Ammon's horn (tissue), 1 donor: Measurements from ENCODE around the gene GNAQ.

Source experiments
- DNase-seq: peaks from one replicate; pipeline ENCODE4 v3.0.0-alpha.2; 2016; ENCODE audit warnings: low spot score

Gene GNAQ

DNA sequence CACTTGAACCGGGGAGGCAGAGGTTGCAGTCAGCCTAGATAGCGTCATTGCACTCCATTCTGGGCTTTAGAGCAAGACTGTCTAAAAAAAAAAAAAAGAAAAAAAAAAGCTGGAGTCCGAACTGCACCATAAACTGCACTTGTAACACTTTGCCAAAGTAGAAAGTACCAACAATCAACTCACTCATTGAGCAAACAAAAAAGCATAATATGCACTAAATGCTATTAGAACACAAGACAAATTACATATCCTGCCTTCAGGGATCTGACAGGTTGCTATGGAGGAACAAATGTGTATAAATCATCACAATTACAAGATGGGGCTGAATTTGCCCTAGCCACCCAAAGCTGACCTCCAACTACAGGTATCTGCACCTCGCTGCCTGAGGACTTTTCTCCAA lies 27.9 kb downstream of the GNAQ start:
- no peak for DNase-seq

DNA sequence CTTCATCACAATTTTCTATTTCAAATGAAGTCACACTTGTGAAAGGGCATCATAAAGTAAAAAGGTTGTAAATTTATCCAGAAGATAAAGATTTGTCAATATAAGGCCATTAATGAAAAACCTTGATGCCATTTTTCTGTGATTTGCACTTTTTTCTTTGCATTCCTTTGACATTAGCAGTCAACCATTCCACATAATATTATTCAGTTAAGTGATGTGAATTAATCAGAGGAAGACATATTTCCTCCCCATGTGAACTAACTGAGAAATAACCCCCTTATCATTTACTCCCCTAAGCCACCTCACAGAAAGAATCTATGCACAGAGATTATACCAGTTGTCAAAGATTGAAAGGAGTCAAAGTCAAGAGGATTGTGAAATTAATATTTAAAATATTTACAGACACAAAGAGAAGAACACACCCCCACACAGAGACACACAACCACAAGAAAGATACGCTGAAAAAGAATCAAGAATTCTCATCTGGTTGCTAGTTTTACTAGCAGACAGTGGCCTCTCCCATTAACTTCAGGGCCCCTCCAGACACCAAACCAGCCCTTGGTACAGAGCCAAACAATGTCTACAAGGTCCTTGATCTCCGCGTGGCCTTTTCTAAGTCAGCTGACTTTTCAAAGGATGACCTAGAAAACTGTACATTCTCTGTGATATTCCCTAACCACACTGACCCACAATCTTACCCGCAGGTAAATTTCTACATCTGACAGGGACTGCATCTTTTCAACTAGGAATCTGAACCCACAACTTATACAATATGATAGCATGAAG lies 29.5 kb downstream of the GNAQ start:
- no peak for DNase-seq

DNA sequence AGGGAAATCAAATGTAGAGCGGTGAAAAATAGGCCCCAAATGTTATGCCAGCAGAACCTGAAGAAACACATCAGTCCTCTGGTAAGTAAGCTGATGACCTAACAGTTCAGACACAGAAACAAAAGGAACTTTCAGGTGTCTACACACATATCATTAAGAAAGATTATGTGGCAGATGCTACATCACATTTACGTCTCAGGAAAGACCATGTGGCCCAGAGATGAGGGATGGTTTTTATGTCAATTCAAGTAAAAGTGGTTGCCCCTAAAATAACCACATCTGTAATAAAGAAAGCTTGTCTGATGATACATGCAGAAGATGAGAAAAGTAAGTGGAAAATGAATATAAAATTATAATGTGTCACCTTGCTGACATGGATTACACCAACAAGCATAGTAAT lies 31.4 kb downstream of the GNAQ start:
- no peak for DNase-seq

DNA sequence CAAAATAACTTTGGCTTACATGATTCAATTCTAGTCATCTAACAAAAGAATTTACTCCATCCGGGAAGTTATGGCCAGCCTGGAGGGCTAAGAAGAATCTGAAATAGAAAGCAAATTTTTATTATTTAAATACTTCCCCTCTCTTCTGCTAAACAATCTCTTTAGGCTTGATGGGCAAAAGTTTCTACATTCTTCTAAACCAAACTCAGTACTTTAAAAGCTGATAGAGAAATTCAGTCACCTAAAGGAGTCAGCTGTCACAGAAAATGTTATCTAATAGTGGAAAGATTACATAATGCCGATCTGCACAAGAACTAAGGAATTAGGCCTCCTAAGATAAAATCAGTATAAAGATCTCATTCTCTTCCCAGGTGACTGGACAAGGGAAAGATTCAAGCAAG lies 32.4 kb downstream of the GNAQ start:
- DNase-seq, result no peak

DNA sequence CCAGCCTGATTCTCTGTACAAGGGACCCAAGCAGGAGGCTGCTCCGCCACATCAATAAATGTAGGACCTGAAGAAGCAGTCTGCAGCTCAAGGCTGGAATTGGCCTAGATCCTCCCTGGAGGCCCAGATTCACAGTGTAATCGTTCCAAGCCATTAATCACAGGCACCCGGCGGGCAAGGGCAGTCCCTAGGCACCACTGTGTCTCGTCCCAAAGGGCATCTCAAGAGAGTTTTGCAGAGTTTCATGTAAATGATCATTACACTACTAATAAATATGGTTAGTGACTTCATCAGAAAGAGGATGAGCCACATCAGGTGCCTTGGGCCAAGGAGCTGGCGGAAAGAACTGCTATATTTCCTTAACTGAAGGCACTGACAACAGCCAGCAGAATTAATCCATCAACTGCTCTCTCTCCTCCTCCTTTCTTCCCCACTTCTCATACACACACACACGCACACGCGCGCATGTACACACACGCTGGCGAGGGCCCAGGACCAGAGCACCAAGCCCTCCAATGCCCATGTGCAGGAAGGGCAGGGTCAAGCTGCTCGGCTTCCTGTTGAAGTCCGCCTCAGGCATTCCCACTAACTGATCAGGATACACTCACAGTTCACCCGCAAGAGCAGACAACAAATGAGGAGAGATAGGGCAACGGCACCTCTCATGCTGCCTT lies 33.9 kb downstream of the GNAQ start:
- no peak for DNase-seq

DNA sequence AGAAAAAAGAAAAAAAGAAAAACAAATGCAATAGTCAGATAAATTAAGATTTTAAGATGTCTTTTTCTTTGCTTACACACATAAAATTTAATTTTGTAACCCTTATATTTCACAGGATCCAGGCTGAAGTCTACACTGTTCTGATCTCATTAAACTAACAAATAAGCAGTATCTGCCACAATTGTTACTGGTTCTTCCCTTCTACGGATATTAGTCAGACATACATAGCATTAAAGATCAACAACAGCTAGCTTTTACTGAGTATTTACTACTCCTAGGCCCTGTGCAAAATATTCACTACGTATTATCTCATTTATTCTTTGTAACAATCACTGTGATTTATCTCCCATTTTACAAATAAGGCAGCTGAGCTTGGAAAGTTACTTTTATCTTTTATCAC lies 34.9 kb downstream of the GNAQ start:
- no peak for DNase-seq

DNA sequence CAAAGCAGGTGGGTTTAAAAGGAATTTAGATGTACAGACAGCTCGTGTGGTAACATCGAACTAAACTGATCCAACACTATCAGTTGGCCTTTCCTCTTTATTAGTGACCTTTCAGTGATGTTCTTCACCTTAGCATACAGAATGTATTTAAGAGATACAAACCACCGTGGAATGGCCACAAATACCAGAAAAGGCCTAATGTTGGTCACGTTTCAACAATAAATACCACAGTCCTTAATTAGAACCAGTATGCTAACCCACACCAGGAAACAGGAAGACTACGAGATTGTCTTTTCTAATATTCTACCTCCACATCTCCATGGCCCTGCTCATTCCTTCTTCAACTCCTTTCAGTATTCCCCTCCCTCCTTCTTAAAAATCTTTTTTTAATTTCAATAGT lies 40.4 kb downstream of the GNAQ start:
- no peak for DNase-seq

DNA sequence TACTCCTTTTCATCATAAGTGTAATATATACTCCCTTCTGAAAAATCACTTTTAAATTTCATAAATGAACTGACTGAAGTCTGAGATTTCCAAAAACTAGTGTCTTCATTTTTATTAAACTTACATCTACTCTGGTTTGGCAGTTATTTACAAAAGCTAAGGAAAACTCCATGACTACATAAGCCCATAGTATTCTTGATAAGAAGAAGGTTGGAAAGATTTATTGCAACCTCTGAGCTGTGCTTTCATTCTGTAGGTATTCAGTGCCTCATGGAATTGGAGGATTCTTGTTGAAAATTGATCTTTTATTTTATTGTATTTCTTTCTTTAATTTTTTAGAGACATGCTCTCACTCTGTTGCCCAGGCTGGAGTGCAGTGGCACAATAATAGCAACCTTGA lies 41.7 kb downstream of the GNAQ start:
- no peak for DNase-seq

DNA sequence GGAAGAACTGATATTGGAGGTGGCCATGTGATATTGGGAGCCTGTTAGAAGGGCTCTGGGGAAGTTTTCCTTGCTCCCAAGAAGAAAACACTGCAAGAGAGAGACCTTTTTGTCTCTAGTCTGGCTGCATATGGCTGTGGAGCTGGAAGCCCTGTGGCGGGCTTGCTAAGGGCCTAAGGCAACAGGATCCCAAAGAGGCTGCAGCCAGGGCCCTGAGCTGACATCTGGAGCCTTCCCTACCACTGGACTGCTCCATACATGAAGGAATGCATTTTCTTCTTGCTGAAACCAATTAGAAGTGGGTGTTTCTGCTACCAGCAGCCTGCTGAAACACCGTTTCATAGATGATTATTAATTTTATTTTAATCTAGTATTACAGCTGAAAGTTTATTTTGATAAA lies 42.2 kb downstream of the GNAQ start:
- DNase-seq, result no peak

DNA sequence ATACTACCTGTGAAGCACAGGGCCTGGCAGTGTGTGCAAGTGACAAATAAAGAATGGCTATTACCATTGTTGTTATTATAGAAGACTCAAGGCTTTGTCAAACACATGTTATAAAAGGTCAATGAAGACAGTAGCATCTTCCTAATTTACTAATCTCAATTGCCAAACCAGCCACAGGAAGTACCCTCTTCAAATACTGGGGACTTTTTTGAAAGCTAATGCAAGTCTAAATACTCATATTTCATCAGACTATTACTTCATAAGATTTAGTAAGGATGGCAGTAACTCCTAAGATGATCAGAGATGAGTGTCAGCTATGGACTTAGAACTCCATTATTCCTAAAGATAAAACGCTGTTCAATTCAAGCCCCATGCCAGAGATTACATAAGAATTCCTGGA lies 43.0 kb downstream of the GNAQ start:
- DNase-seq, result no peak

DNA sequence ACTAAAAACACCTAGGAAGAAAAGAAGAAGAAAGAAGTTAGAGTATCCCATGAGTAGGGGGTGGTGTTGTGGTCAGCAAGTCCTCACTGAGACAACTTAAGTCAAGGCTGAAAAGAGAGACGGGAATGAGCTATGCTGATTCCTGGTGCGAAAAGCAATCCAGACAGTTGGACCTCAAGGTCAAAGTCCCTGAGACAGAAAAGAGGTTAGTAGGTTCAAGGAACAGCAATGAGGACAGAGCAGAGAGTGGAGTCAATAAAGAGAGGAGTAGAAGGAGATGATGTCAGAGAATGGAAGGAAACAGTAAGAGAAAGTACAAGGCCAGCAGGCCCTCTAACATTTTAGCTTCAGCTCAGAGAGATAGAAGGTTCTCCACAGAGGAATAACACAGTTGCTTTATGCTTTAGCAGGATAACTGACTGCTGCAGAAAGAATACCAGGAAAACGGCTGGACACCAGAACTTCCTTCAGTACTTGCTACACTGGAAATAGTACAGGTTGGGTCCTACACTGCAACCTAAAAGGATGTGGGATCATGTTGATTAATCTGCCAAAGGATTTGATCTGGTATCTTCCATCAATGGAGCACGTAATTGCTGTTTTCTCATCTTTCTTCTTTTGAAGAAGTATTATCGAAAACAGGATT lies 43.6 kb downstream of the GNAQ start:
- no peak for DNase-seq

DNA sequence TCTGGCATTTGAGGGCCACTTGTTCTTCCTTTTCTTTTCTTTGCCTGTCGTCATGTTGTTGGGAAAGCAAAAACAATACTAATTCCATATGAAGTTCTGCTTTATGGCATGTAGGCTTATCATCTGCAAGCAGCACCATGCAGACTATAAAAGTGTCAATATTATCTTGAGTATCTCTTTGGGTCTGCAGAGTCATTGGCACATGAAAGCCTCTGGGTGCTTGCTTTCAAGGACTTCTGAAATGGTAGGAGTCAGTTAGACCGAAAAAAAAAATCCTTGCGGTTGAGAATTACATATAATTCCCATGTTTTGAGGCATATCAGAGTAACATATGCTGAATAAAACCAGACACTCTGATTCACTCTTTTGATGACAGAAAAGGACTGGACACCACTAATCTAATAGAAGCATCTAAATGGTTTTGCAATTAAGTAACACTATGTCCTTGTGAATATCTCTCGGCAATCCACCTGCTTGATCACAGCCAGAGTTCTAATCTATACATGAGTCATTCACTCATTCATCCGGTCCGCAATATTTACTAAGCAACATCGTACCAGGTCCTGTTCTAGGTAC lies 44.4 kb downstream of the GNAQ start:
- no peak for DNase-seq

DNA sequence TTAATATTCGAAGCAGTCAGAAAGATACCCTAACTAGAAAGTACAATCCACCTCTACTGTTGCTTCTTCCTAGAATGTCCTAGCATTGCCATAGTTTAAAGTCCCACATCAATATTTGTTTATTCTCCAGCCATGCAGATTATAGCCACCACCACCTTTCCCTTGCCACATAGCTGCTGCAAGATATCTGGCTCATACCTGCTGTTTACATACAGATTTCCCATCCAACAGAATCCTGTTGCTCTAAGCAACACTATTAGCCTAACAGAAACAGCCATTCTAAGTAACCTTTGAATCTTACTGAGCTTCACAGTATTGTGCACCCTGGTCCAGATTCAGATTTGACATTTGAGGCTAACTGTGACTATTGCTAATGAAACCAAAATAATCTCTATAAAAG lies 45.6 kb downstream of the GNAQ start:
- no peak for DNase-seq

DNA sequence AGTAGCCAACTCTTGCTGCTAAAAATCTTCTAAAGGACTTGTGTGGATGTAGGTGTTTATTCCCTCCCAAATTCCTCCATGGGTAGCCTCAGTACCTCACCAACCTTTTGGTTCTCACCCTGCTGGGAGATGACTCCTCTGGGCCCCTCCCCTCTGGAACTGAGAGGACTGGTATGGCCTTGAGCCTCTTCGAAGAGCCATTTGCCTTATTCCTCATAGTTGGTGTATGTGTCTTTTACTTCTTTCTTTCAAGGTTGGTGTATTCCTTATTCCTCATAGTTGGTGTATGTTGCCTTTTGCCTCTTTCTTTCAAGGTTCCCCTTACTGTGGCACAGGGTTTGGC lies 48.3 kb downstream of the GNAQ start:
- no peak for DNase-seq

DNA sequence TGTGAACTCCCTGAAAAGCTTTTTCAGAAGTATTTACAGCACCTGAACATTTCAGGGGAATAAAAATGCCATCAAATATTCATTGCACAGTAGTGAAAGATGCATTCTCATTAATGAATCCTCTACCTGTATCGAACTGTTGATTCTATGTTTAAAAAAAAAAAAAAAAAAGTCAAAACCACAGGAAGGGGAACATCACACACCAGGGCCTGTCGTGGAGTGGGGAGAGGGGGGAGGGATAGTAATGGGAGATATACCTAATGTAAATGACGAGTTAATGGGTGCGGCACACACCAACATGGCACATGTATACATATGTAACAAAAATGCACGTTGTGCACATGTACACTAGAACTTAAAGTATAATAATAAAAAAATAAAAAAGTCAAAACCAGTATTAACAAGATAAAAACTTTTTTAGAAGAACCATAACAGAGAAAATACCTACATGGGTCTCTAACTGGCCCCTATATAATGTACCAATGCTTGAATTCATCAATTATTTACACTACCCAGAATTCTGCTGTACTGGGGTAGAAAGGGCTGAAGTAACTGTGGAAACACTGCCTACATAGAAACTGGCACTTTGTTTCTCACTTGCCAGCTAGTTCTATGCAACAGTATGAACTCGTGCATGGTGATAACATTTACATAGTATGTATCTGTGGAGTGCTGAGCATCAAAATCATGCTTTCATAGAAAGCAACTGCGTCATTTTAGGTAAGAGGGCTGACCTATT lies 48.9 kb downstream of the GNAQ start:
- DNase-seq, result no peak

DNA sequence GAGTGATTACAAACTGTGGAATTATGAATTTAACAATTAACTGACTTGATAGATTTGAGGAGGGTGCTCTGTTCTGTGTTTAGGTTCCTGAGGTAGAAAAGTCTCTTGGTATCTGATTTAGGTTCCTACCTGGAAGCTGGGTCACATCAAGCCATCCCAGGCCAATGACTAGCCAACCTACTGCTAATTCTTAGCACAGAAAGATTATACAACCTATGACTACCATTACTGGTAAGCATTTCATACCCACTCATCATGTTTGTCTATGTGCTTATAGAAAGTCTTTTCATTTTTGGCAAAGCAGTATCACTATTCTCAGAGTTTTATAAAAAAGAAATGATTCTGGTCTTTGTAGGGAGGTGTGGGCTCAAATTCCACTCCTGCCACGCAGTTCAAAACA lies 49.7 kb downstream of the GNAQ start:
- no peak for DNase-seq

DNA sequence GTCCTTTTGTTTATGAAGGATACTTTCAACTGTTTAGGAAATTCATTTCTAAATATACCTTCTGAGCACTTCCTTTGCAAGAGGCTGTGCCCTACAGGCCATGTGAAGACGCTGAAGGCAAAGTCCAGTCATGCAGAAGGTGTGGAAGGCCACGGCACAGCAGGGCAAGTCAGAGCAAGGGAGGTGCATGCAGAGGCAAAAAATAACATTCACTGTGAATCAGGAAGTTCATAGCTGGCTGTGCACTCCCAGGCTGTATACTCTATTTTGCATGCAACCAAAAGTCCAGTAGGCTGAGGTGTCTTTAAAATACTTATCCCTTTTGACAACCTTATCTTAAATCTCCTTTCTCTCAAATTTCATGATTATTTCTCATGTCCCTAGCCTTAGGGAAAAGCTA lies 50.3 kb downstream of the GNAQ start:
- DNase-seq, result peak; percentile 65

DNA sequence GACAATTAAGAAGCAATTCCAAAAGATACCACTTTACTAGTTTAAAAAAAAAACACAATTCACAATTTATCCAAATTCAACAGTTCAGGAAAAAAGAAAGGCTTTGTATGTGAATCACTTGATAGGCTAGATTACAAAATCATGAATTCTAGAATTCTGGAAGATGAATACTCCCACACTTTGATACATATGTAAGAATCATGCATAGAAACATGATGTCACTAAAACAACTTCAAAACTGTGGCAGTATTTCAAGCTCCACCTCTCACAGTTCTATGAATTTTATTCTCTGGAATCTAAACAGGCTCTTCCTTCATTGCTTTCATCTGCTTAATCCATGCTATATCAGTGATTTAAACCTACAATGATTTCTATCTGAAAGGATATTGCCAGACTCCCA lies 51.0 kb downstream of the GNAQ start:
- DNase-seq, result no peak

DNA sequence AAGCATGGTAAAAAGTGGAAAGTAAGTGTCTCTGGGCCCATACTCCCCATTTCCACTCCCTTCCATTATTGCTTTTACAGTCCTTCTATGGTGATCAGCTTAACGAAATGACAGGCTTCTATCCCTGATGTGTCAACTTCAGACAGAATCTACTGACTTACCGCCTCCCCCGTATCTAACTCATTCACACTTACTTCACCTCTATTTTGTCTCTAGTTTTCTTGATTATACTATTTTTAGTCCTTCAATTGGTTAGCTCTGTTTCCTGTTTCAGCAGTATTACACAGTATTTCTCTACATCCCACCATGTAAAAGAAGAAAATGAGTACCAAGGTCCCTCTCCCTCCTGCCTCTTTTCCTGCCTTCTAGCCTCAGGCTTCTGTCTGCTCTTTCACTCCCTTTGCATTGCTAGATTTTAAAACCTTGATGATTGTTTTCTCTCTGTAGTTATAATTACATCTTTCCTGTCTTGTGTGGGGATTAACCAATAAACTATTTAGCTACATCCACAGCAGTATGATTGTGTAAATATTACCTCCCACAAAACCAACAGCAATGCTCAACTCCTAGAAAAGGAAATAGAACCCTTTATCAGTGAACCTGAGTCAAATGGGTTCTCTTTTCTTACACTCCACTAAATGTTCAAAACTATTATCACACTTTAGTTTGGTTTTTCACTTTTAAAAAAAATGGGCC lies 53.4 kb downstream of the GNAQ start:
- DNase-seq, result no peak

DNA sequence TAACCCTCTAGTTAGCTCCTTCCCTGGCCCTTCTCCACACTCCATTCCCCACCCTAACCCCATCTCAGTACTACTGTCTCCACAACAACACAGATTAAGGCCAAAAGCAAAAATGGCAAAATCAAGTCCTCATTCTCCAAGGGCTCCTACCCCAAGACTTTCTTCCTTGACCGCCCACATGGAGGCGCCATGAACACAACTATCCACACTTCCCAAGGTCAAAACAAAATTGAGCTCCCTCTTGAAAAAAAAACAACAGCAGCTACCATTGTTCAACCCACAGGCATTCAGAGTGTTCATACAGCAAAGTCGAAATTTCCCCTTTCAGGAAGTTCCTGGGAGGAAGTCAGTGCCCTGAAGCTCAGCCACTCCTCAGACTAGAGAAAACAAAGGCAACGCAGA lies 54.4 kb downstream of the GNAQ start:
- DNase-seq, result peak; percentile 87

DNA sequence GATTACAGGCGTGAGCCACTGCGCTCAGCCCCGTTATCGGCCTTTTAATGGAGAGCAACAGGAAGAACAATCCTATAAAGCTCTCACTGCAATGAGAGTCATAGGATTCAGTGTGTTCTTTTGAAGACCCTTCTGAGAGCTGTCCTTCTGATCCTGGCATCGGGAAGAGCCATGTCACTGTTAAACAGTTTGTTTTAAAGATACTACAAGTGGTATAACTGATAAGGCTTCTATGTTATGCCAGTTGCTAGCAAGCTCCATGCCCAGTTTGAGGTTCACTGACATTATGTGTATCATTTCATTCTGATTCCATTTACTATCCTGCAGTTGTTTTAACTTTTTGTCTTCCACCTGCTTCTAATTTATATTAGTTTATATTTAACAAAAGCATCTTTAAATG lies 55.8 kb downstream of the GNAQ start:
- no peak for DNase-seq

DNA sequence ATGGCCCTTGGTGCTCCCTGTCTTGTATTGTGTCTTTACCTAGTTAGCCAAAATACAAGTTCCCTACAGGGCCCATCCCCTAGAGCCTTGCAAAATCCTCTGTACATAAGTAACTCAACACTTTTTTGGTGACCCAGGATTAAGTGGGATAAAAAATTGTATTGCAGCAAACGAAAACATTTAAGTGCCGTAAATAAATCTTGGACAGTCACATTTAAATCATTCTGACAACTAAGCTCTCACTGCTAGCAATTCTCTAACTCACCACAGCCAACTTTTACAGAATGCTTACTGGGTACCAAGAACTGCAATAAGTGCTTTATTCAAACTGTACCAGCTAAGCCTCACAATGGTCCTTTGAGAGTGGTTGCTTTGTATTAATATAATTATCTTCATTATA lies 56.6 kb downstream of the GNAQ start:
- DNase-seq, result no peak
